Ishikawa (cell line): ENCODE data around the gene HCAR1.

ENCODE experiments used
- CEBPB ChIP-seq: IDR thresholded peaks from 2 replicates; pipeline ENCODE4 v1.6.1; 2012
- CREB1 ChIP-seq: IDR thresholded peaks from 2 replicates; pipeline ENCODE4 v1.6.1; 2012; ENCODE audit warnings: low read depth
- EGR1 ChIP-seq: IDR thresholded peaks from 2 replicates; pipeline ENCODE4 v1.6.1; 2012
- EP300 ChIP-seq: IDR thresholded peaks from 2 replicates; pipeline ENCODE4 v1.6.1; 2012; ENCODE audit warnings: borderline replicate concordance
- FOXM1 ChIP-seq: IDR thresholded peaks from 2 replicates; pipeline ENCODE4 v1.6.1; 2012; ENCODE audit warnings: low read depth, borderline replicate concordance
- NFIC ChIP-seq: IDR thresholded peaks from 2 replicates; pipeline ENCODE4 v1.6.1; 2012
- RAD21 ChIP-seq: IDR thresholded peaks from 2 replicates; pipeline ENCODE4 v1.6.1; 2012; ENCODE audit warnings: low read depth
- TAF1 ChIP-seq: IDR thresholded peaks from 2 replicates; pipeline ENCODE4 v1.6.1; 2012; ENCODE audit warnings: low read depth, mild to moderate bottlenecking
- TCF12 ChIP-seq: IDR thresholded peaks from 2 replicates; pipeline ENCODE4 v1.6.1; 2012; ENCODE audit warnings: low read depth
- TEAD4 ChIP-seq: IDR thresholded peaks from 2 replicates; pipeline ENCODE4 v1.6.1; 2012
- YY1 ChIP-seq: IDR thresholded peaks from 2 replicates; pipeline ENCODE4 v1.6.1; 2012; ENCODE audit warnings: low read depth
- ZBTB7A ChIP-seq: IDR thresholded peaks from 2 replicates; pipeline ENCODE4 v1.6.1; 2012; ENCODE audit warnings: low read depth
- TF ChIP-seq, protein P1 (sequence below): IDR thresholded peaks from 2 replicates; pipeline ENCODE4 v1.6.1; 2012
- TF ChIP-seq, protein P2 (sequence below): IDR thresholded peaks from 2 replicates; pipeline ENCODE4 v1.6.1; 2012; ENCODE audit warnings: low read depth, mild to moderate bottlenecking
- TF ChIP-seq, protein P3 (sequence below): IDR thresholded peaks from 2 replicates; pipeline ENCODE4 v1.6.1; 2012

Gene HCAR1

DNA sequence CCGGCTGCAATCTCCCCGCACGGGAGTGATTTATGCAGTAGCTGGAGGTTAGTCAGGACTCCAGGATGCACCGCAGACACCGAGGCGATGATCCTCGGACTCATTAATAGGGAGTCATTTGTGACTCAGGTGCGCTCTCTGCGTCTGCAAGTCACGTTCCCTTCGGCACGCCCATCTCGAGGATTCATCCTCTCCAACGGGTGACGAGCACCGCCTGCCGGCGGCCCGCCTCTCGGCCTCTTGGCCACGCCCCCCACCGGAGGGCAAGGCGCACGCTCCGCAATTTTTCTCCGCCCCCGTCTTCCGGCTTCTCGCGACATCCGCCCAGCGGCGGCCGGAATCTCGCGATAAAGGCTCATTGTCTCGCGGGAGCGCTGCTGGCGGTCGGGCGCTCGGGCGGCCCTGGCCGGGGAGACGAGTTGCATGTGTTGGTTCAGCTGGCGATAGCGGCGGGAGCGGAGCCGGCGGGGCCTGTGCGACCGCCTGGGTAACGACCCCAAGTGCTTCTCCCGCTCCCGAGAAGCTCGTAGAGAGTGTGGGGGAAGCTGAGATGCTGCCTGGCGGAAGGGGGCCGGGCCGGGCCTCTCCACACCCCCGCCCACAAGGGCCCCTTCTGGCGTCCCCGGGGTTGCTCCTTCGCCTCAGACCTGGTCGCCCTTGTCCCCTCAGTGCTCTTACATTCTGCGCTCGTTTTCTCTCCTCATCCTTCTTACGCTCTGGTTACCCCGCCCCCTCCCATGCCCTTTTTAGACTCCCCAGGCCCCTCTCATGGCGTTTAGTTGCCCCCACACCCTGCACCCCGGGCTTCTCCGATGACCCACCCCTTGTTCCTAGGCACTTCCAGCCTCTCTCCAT is 22.0 kb upstream of the HCAR1 start, which contains the start of gene DENR:
TSS of gene DENR (plus strand) at position 361 of the 855 bp plus-strand sequence. CDS start 878 bp downstream, outside the sequence.
- peak; percentile 76 for TF ChIP-seq RAD21
- no peak for TF ChIP-seq CEBPB
- no peak for TF ChIP-seq CREB1
- TF ChIP-seq EGR1 = peak; percentile 89
- TF ChIP-seq, protein P1, sequence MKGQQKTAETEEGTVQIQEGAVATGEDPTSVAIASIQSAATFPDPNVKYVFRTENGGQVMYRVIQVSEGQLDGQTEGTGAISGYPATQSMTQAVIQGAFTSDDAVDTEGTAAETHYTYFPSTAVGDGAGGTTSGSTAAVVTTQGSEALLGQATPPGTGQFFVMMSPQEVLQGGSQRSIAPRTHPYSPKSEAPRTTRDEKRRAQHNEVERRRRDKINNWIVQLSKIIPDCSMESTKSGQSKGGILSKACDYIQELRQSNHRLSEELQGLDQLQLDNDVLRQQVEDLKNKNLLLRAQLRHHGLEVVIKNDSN = peak; percentile 78
- TF ChIP-seq TAF1 = peak; percentile 95
- TF ChIP-seq, protein P2, sequence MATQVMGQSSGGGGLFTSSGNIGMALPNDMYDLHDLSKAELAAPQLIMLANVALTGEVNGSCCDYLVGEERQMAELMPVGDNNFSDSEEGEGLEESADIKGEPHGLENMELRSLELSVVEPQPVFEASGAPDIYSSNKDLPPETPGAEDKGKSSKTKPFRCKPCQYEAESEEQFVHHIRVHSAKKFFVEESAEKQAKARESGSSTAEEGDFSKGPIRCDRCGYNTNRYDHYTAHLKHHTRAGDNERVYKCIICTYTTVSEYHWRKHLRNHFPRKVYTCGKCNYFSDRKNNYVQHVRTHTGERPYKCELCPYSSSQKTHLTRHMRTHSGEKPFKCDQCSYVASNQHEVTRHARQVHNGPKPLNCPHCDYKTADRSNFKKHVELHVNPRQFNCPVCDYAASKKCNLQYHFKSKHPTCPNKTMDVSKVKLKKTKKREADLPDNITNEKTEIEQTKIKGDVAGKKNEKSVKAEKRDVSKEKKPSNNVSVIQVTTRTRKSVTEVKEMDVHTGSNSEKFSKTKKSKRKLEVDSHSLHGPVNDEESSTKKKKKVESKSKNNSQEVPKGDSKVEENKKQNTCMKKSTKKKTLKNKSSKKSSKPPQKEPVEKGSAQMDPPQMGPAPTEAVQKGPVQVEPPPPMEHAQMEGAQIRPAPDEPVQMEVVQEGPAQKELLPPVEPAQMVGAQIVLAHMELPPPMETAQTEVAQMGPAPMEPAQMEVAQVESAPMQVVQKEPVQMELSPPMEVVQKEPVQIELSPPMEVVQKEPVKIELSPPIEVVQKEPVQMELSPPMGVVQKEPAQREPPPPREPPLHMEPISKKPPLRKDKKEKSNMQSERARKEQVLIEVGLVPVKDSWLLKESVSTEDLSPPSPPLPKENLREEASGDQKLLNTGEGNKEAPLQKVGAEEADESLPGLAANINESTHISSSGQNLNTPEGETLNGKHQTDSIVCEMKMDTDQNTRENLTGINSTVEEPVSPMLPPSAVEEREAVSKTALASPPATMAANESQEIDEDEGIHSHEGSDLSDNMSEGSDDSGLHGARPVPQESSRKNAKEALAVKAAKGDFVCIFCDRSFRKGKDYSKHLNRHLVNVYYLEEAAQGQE = no peak
- peak; percentile 61; the same call in 1 of the 2 replicates for TF ChIP-seq TCF12
- no peak for TF ChIP-seq ZBTB7A
- no peak for TF ChIP-seq EP300
- TF ChIP-seq FOXM1 = no peak
- TF ChIP-seq YY1 = peak; percentile 53
- TF ChIP-seq NFIC = no peak
- TF ChIP-seq TEAD4 = no peak
- TF ChIP-seq, protein P3, sequence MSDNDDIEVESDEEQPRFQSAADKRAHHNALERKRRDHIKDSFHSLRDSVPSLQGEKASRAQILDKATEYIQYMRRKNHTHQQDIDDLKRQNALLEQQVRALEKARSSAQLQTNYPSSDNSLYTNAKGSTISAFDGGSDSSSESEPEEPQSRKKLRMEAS = peak; percentile 74

DNA sequence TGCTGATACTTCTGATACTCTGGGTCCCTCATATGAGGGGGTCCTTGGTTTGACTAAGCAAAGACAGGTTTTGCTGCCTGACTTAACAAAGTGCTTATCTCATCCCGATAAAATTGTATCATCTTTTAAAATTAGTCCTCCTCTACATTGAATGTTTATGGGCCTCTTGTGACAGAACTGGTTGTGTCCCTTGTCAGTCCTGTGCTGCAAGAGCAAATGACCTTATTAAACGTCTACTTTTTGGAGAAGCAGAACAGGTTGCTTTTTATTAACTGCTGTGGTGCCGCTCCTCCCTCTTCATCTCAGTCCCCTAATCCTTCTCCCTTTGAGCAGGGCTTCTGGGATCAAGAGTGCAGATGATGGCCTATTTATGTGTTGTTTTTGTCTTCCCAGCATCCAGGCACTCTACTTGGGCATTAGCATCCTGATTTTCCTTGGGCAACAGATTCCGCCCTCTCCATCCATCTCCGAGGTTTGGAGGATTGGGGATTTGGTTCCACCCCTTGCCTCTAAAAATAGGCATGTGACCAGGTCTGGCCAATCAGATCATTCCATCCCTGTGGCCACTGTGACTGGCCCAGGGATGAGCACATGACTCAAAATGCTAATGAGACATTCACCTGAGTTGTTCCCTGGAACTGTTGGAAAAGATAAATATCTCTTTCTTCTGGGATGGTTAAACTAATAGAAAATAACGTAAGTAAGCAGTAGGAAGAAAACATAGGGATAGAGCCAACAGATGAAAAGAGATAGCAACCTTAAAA is 19.1 kb upstream of the HCAR1 start:
- TF ChIP-seq, protein P1 = peak; percentile 88
- TF ChIP-seq, protein P2 = no peak

DNA sequence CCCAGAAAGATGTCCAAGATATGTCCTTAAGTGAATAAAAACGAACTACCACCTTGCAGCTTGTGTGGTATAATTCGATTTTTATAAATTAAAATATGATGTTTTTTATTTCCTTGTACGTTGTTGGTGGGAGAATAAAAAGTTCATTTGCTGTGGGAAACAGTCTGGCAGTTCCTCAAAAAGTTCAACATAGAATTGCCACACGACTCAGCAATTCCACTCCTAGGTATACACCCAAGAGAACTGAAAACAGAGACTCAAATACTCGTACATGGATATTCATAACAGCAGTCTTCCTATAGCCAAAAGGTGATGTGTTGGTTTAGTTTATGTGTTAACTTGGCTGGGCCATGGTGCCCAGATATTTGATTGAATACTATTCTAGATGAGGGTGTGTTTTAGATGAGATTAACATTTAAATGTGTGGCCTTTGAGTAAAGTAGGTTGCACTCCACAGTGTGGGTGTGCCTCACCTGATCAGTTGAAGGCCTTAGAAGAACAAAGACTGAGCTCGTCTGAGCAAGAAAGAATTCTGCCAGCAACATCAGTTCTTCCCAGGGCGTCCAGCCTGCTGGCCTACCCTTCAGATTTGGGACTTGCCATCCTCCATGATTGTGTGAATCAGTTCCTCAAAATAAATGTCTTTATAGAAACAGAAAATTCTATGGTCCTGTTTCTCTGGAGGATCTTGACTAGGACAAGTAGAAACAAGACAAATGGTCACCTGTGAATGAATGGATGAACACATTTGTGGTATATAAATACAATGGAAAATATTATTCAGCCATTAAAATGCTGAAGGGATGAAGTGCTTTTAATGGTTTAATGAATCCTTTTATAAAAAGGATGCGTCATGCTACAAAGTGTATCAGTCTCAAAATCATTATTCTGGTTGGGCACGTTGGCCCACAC is 16.8 kb upstream of the HCAR1 start:
- no peak for TF ChIP-seq CEBPB
- no peak for TF ChIP-seq TAF1
- no peak for TF ChIP-seq RAD21

DNA sequence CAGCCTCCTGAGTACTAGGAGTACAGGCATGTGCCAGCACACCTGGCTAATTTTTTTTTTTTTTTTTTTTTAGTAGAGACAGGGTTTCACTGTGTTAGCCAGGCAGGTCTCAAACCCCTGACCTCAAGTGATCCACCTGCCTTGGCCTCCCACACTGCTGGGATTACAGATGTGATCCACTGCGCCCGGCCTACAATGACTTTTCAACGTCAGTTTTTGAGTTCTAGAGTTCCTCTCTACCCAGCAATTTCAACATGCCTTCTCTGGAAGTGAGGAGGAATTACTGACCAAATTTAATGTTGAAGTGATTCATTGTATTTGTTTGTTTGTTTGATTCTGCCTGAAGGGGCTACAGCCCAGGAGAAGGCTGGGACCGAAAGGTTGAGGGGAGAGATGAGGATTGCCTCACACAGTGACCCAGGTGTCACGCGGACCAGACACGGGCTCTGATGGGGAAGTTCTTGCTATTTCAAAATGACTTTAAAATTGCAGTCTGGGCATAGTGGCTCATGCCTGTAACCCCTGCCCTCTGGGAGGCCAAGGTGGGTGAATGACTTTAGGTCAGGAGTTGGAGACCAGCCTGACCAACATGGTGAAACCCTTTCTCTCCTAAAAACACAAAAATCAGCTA is 13.4 kb upstream of the HCAR1 start:
- TF ChIP-seq RAD21 (no peak), EP300 (no peak), NFIC (no peak), CEBPB (no peak), TAF1 (no peak), TEAD4 (no peak), YY1 (no peak), CREB1 (no peak), TCF12 (no peak), ZBTB7A (no peak), EGR1 (no peak), FOXM1 (no peak)
- TF ChIP-seq, protein P3 = no peak
- TF ChIP-seq, protein P2 = no peak
- TF ChIP-seq, protein P1 = no peak
